Stimulated activated CD8-positive, alpha-beta memory T cell treated with anti-CD3 and anti-CD28 coated beads, Interleukin-15, amount 100 ng/mL, for 48 hours (primary cell): ENCODE measurements around the gene AUTS2.

Experiments used
- DNase-seq, 2 donors: peaks; one replicate each; pipeline ENCODE4 v3.0.0-alpha.2; 2020; ENCODE audit warnings: low read depth in 2 of 2

Gene AUTS2

DNA sequence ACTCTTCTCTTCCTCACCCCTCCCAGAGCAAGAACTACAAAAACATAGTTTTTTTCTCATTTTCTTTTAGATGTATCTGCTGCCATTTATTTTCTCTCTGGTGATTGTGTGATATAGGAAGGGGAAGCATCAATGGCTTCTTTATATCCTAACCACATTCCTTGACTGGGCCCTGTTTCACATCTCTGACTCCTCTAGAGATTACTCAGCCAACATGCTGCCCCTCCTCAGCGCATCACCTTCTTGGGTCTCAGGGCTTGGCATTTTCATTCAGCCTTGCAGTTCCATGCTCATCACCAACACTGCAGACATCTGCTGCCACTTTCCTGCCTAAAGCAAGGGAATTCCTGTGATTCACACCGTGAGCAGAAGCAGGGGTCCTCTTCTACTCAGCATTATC, 705.5 kb downstream of the AUTS2 start:
- no peak for DNase-seq

DNA sequence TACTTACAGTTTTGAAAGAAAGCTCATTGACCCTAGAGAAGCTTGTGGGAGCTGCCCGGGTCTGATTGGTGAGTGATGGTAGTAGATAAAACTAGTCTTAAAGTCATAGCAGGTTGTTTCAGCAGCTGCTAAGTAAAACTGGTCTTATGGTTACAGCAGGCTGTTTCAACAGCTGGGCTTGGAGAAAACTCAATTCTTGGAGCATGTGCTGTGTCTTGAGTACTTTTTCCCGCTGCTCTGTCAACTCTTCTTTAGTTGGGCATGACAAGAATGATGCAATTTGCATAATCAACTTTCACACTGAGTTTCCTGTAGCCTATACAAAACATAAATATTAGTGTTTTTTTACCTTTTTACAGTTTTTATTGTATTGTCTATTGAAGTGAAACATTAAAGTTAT, 707.9 kb downstream of the AUTS2 start:
- DNase-seq: no peak

DNA sequence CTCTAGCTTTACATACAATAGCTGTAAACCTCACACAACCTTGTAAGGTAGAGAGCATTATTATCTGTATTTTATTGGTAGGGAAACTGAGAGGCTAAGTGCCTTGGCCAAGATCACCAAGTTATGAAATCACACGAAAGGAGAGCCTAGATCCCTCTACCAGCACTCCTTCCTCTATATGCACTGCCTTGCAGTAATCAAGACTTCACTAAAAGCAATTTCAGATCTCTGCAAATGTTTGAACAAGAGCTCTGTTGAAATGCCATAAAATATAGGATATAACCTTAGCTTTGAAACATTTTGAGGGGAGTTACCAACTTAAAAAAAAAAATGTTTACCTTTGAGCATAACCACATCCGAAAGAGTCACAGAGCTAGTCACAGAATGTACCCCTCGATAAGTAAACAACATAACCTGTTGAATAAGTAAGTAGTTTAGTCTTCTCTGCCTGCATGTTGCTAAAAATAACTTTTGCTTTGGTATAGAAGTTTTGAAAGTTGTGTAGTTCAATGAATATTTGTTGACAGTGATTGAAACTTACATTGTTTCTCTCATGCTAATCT, 709.4 kb downstream of the AUTS2 start:
- no peak for DNase-seq

DNA sequence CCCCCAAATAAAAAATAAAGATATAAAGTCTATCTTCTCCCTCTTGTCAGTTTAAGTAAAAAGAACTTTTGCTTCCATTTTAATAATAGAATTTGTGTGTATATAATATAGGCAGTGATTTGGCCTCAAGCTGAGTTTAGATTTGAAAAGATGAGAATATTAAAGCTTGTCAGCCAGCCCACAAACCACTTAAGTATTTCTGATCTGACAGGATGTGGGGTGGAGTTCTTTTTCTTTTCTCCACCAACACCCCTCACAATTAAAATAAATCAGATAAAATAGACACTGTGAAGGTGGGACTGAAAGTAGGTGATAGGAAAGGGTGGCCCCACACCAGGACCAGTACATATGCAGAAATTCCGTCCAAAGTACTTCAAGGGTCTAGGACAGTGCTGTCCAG, 714.1 kb downstream of the AUTS2 start:
- no peak for DNase-seq

DNA sequence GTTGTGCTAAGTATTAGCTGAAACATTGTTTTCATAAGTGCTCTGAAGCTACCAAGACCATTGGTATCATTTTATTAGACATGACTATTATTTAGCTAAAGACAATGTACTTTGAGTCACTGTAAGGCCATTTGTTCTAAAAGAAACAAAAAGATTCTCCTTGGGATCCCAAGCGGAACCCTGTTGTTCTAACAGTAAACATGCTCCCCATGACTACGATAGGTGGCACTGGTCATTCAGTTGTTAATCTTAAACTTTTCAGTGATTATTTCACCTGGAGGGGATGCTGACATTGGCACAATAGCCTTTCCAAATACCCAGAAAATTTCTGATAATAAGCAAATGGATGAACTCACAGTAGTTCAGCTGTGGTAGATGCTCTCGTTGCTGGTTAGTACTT, 715.0 kb downstream of the AUTS2 start:
- no peak for DNase-seq

DNA sequence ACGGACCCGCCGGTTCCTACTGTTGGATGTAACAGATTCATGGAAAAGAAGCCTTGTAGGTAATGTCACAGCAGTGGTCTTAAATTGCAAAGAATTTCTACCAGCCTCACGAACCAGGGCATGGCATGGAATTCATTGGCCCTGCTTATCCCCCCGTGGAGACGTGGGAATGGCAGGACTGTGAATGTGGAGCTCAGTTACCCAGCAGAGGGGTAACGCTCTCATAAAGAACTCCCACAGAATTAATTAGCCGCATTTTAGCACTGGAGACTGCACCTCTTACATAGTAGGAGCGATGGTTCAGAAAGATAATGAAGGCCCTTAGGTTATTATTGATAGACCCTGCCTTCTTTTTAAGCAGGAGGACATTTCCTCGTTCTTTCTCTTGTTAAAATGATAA, 715.4 kb downstream of the AUTS2 start:
- no peak for DNase-seq

DNA sequence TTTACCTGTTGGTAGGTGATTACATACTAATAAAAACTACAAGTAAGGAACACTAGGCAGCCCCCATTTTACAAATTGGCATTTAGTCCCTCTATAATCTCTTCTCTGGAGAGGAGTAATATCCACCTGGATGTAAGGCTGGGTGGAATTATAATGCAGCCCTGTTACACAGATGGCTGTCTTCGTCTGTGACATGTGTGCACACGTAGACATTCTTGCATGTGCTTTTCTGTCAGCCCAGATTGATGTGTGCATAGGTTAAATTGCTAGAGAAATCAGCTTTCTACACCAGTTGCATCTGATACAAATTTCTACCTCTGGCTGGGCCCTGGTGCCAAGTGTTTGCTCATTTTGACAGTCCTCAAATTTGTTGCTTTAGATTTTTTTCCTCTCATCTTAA, 715.9 kb downstream of the AUTS2 start:
- no peak for DNase-seq

DNA sequence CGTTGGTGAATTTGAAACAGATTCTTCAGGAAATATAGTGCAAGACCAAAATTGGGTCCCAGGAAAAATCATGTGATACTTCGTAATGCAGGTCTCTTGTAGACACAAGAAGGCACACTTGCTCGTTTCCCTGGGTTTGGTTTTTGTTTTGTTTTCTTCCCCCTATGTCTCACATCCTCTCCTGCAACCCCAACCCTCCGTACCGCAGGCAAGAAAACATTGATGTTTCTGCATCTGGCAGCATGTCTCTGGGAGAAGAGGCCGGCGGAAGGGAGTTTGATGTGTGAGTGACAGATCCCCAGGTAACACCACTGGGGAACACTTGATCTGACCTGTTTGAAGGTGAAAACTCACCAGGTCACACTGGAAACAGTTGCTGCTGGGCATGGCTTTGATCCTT, 718.5 kb downstream of the AUTS2 start:
- no peak for DNase-seq

DNA sequence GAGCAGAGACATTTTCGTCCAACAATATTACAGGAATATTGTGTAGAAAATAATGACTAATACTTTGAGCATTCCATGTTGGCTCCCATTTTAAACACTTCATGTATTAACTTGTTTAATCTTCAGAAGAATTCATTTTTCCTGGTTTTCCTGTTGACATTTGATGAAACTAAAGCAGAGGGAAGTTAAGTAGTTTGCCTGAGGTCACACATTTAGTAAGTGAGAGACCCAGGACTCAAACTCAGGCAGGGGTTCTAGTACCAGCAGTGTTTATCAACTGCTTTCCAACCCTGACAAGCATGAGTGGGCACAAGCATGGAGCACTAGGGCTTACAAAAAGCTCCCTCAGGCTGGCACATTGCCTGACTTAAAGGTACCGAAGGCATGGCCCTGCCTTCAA, 719.1 kb downstream of the AUTS2 start:
- DNase-seq: no peak

DNA sequence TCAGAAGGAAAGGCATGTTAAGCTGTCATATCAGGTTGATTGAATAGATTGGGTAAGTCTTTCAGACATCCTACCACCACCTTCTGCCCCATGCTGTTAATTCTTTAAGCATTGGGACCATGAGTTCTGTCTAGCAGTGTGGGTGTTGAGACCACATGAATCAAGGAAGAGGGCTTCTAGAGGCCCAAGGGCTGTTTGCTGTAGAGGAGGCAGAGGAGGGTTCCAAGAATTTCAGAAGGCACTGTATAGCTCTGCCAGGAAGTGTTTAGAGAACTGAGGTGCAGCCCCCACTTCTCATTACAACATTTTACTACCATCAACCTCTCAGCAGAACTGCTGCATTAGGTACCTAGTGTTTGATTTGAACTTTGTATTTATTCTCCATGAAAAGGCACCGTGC, 720.2 kb downstream of the AUTS2 start:
- DNase-seq: no peak

DNA sequence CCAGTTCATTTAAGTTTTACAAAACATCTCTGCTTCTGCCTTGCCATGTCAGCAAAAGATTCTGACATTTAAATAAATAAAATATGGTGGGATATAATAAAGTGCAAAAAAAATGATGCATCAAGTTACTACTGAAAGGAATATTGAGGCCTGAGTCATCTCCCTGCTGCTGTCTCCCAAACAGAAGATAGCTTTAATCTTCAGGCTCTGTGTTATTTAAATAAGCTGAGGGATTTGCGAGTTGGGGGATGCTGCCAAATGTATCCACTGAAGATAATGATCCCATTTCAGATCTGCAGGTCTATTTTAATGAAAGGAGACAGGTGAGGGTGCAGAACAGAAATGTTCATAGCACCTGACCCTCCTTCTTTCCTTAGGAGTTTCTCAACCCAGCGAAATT, 720.8 kb downstream of the AUTS2 start:
- DNase-seq: no peak

DNA sequence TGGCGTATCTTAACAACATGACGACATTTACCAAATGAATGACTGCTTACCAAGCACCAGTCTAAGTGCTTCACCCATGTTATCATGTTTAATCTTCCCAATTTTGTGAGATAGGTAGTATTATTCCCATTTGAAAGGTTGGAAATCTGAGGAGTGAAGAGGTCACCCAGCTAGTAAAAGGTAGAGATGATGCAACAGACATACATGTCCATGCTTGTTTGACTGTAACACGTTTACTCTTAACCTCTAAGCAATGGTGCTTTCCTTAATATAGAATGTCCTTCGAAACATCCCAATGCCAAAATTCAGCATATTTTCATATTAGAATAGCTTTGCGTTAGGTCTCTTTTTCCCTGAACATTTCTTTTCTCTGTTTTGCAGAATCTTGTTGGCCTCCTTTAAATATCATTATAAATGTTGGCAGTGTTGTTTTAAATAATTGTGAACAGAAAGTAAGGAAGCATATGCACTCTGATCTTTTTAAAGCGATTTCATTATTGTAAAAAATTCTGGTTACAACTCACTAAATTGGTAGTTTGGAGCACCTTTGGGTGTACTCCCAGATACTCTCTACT, 722.8 kb downstream of the AUTS2 start:
- no peak for DNase-seq

DNA sequence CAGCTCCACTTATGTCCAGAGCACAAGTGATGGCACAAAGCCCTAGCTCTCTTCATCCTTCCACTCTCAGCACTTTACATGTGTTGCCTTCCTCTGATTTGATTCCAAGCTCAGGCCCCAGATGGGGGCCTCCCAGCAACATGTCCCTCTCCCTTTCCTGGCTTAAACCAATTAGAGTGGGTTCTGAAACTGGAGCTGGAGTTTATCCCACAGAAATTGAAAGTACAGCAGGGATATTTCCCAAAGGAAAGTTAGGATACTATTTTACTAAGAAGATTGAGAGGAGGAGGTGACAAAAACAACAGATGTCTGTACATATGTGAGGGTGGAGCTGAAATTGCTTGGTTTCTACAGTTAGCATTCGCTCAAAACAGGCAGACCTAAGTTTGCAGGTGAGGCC, 724.6 kb downstream of the AUTS2 start:
- no peak for DNase-seq

DNA sequence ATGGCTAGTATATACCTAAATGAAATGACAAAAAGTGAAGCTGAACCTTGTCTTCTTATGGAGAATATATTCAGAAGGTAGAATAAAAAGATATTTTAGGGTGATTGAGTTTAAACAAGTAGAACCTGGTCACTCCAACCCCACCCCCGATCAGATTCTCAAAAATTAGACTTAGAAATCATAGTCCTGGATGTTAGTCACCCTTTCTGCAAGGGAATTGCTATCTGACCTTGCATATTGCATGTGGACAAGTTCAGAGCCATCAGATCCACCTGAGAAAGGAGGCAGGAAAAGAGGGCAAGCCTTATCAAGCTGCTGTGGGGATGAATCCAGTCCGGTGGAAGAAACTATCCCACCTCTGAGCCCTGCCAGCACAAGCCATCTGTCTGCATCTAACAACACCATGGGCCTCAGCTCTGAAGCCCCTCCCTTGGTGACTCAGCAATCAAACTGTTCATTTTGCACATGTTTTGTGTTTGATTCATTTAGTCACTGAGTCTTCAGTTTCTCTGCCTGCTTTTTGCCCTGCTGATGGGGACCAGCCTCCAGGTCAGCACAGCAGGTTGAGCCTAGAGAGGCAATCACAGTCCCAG, 727.3 kb downstream of the AUTS2 start:
- DNase-seq: no peak

DNA sequence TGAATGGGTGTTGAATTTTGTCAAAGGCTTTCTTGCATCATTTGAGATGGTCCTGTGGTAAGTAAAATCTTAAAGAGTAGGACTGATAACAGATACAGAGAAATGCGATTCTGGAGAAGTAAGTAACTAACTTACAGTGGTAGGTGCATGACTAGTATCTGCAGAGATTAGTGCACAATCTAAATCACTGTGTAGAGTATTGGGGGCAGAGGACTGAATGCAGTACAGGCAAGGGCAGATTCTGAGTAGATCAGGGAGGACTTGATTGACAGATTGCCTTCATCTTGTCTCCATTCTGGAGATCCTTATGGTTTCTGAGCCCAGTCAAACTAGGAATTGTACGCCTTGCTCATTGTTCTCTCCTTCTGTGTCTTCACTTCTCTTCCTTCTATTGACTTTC, 736.0 kb downstream of the AUTS2 start:
- no peak for DNase-seq

DNA sequence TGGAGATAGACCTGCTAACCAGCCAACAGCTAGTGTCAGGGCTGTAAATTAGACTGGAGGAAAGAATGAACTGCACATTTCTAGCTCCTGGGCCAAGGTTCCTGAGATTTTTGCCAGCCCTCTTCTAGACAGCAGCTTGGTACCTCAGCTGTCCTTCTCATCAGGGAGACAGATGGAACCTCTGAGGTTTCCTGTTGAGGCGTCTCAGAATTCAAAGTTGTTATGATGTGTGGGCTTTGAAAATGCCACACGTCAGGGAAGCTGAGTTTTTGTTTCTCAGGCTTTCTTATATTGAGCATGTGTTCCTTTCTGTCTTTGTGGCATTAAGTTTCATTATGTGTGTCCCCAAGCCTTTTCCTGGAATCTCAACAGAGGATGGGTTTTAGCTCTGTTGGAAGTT, 736.6 kb downstream of the AUTS2 start:
- no peak for DNase-seq

DNA sequence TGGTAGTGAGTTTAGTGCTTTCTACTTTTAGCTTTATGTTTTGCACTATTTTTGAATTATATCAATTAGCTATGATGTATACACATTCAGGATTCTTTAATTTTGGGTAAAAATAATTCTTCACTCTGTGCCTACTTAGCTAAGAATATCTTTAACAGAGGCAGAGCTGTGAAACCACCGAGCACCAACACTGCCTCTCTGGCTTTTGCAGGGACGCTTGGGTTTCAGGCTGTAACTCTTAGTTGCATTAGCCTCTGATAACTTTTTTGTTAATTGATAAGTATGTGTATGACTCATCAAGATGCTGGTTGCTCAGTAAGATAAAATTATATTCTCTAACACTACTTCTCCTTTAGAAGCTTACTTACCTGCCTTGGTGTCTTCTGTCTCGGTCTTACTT, 738.3 kb downstream of the AUTS2 start:
- DNase-seq: no peak

DNA sequence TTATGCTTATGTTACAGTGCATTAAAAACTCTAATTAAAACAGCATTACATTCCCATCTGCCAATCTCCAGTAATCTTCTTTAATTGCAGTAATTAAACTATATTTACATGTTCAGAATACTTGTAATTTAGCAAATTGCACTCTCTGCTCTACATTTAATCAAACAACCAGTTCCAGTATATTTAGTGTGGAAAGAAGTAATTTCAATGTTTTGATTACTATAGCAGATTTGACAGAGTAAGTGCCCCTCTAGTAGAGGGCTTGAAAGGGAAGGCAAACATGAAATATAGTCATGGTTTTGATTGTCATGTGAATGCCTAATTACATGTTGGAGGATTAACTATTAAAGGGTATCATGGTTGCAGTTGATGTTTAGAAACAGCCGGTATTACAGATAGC, 739.7 kb downstream of the AUTS2 start:
- DNase-seq: no peak

DNA sequence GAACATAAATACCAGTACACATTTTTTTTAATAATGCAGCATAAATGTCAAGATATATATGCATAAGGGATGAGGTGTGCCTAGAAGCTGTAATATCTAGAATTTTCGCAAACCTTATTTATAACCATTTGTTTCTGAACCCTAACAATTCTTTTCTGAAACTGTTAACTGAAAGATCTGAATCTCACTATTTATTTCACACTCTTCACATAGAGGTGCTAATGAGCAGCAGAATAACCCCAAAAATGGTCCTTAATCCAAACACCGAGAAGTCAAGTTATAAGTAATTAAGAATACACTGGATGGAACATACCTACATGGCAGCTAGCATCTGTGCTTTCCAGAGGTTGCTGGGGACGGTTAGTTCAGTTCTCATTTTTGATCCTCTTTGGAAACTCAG, 742.0 kb downstream of the AUTS2 start:
- no peak for DNase-seq

DNA sequence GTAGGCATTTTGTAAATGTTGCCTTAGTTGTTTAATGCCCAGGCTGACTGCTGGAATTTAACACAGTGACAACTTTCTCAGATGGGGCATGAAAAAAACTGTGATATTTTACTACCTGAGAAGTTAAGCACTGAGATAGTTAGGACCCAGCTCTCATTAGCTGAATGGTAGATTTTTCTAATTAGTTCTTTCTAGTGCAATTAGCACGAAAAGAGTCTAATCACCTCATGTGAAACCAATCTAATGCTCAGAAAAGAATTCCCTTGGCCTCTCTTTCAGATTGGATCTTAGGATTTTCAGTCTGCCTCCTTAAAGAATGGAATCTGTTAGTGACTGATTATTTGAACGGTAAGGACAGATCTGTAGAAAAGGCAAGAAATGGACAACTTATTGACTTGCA, 743.2 kb downstream of the AUTS2 start:
- no peak for DNase-seq

DNA sequence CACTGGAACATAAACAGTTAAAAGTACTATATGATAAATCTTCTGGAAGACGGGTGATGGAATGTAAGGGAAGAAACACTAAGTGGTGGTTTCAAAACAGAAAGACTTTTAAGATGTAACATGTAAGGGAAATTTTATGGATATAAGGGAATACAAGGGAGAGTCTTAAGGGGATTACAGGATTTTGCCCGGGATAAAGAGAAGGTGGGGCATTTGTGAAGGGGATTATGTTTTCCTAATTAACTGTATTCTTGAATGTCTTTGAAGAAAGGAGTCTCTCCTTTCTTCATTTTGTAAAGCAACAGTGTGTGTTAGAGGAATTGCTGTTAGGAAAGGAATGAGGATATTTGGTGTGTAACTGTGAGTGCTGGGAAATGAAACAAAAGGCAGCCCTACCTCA, 745.2 kb downstream of the AUTS2 start:
- DNase-seq: no peak

DNA sequence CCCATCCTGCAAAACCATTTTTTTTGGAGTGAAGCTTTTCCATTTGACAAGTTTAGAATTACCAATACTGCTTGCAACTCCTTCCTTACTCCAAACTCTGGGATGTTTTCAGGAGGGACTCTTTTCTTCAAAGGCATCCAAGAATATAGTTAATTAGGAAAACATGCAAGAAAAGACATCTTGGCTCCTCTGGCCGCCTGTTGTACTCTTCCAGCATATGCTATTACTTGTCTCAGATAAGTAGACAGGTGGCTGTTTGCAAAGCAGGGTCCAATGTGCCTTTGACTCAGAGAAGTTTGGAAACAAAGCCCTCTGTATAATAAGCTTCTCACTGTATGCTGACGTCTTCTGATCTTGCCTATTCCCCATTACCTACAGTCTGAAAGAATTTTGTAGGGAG, 746.5 kb downstream of the AUTS2 start:
- DNase-seq: no peak

DNA sequence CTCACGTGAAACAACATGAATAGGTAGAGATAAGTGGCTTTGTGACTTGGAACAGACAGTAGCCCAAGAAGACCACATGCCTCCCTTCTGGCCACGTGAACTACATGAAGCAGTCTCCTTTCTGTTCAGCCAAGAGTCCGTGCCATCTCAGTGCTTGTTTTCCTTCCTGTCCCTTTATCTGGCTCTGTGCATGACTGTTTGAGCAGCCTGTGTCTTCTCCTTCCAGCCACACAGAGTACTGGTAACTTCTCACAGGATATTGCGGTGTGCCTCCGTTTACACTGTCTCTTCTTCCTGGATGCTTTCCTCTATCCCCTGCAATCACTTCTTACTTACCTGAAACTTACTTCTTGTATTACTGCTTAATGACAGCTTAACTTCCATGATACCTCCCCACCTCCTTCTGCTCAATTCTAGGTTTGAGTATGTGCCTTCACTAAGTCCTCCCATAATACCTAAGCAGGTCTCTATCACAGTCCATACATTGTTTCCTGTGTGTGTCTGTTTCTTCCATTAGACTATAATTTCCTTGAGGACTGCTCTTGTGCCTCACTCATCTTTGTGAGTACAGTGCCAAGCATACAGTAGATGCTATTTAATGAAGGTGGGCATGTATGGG, 748.7 kb downstream of the AUTS2 start:
- no peak for DNase-seq
